Vagina (tissue), 2 donors: ENCODE data around the gene STK10.

Experiments
- POLR2AphosphoS5 ChIP-seq, 2 donors: sonication (generic); formaldehyde crosslinking; IDR thresholded peaks; one replicate each; pipeline ENCODE4 v1.9.0; 2017; ENCODE audit warnings: antibody characterized with exemption in 2 of 2, mild to moderate bottlenecking in 2 of 2, low read depth in 1 of 2; ENCODE audit not compliant: insufficient read depth in 1 of 2
- TF ChIP-seq, protein P1 (sequence below), 3 experiments: fragments of 450-650 bp in 2 of 3; fragments of 200-600 bp in 1 of 3; sonication (generic) in 1 of 3; IDR thresholded peaks; one replicate each; pipeline ENCODE4 v1.5.1; 2017 to 2019; ENCODE audit warnings: antibody characterized with exemption in 3 of 3, mild to moderate bottlenecking in 2 of 3, moderate library complexity in 2 of 3

DNA sequence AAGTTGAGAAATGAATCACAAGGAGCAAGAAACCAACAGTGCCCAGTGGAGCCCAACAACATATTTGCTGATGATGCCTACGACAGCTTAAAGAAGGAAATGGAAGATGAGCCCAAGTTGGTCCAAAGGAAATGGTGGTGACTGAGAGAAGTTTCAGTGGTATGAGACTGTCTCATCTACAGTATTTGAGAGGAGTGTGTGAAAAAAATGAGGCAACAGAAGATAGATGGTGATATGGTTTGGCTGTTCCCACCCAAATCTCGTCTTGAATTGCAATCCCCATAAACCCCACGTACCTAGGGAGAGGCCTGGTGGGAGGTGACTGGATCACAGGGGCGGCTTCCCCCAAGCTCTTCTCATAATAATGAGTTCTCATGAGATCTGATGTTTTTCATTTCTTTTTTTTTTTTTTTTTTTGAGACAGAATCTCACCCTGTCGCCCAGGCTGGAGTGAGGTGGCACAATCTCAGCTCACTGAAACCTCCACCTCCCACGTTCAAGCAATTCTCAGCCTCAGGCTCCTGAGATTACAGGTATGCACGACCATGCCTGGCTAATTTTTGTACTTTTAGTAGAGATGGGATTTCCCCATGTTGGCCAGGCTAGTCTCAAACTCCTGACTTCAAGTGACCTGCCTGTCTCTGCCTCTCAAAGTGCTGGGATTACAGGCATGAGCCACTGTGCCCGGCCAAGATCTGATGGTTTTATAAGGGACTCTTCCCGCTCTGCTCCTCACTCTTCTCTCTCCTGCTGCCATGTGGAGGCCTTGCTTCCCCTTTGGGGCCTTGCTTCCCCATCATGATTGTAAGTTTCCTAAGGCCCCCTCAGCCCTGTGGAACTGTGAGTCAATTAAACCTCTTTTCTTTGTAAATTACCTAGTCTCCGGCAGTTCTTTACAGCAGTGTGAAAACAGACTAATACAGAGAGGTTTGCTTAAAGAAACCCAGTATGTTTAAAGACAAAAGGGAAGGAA lies 36.2 kb upstream of the STK10 start:
- TF ChIP-seq, protein P1, sequence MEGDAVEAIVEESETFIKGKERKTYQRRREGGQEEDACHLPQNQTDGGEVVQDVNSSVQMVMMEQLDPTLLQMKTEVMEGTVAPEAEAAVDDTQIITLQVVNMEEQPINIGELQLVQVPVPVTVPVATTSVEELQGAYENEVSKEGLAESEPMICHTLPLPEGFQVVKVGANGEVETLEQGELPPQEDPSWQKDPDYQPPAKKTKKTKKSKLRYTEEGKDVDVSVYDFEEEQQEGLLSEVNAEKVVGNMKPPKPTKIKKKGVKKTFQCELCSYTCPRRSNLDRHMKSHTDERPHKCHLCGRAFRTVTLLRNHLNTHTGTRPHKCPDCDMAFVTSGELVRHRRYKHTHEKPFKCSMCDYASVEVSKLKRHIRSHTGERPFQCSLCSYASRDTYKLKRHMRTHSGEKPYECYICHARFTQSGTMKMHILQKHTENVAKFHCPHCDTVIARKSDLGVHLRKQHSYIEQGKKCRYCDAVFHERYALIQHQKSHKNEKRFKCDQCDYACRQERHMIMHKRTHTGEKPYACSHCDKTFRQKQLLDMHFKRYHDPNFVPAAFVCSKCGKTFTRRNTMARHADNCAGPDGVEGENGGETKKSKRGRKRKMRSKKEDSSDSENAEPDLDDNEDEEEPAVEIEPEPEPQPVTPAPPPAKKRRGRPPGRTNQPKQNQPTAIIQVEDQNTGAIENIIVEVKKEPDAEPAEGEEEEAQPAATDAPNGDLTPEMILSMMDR (IDR thresholded peaks at IDR 0.05) = no peak
- TF ChIP-seq POLR2AphosphoS5 (IDR thresholded peaks at IDR 0.05; ENCODE audit: insufficient read depth in 1 of 2, low read depth in 1 of 2) = no peak
